K562 (cell line): ENCODE data around the gene LRRC74B. TPM values are rescaled to one million over a fixed set of nuclear protein-coding genes. Genes with fewer than 3 reads are reported as not detected.
A peak's percentile ranks its signal among the peaks of the same experiment; 100 is the strongest.

ENCODE experiments used
- AFF4 ChIP-seq: sonication (generic); formaldehyde crosslinking; IDR thresholded peaks from 2 replicates; pipeline ENCODE4 v1.8.0; 2023; ENCODE audit warnings: mild to moderate bottlenecking, missing genetic modification reagents
- ELF2 ChIP-seq: fragments of 250-450 bp; sonication (Bioruptor Pico); IDR thresholded peaks from 2 replicates; pipeline ENCODE4 v1.5.0; 2021; ENCODE audit warnings: mild to moderate bottlenecking
- HINFP ChIP-seq: fragments of 450-650 bp; conservative IDR thresholded peaks from 2 replicates; pipeline ENCODE4 v1.6.1; 2016; ENCODE audit warnings: missing genetic modification characterization, low read depth, mild to moderate bottlenecking, control low read depth, missing compliant biosample characterization
- IRF9 ChIP-seq: fragments of 450-650 bp; IDR thresholded peaks from 2 replicates; pipeline ENCODE4 v1.6.1; 2016; ENCODE audit warnings: missing biosample characterization, missing genetic modification characterization
- LEF1 ChIP-seq: fragments of 450-650 bp; IDR thresholded peaks from 2 replicates; pipeline ENCODE4 v1.6.1; 2016; ENCODE audit warnings: mild to moderate bottlenecking
- MLLT1 ChIP-seq, 2 experiments: fragments of 450-650 bp; IDR thresholded peaks; 2 replicates each; pipeline ENCODE4 v1.6.1; 2016
- POLR2G ChIP-seq: fragments of 200-400 bp; formaldehyde crosslinking; IDR thresholded peaks from 2 replicates; pipeline ENCODE4 v1.6.1; 2017; ENCODE audit warnings: low read depth, mild to moderate bottlenecking, antibody characterized with exemption, low read length, moderate library complexity
- TCF3 ChIP-seq: sonication (generic); formaldehyde crosslinking; IDR thresholded peaks from 2 replicates; pipeline ENCODE4 v1.4.0; 2020; ENCODE audit warnings: mild to moderate bottlenecking, missing genetic modification reagents
- THAP12 ChIP-seq: fragments of 250-450 bp; sonication (Bioruptor Pico); IDR thresholded peaks from 2 replicates; pipeline ENCODE4 v1.9.0; 2021; ENCODE audit warnings: mild to moderate bottlenecking, inconsistent platforms
- ZFP30 ChIP-seq: fragments of 250-450 bp; sonication (Bioruptor Pico); IDR thresholded peaks from 2 replicates; pipeline ENCODE4 v1.8.0; 2022; ENCODE audit warnings: moderate library complexity, mild to moderate bottlenecking, inconsistent platforms, borderline replicate concordance
- ZNF133 ChIP-seq: fragments of 250-450 bp; sonication (Bioruptor Pico); IDR thresholded peaks from 2 replicates; pipeline ENCODE4 v1.4.0; 2020; ENCODE audit warnings: mild to moderate bottlenecking
- ZNF311 ChIP-seq: fragments of 250-450 bp; sonication (Bioruptor Pico); IDR thresholded peaks from 2 replicates; pipeline ENCODE4 v1.4.0; 2020; ENCODE audit warnings: mild to moderate bottlenecking, moderate library complexity
- polyA plus RNA-seq, 8 experiments: library from polyadenylated mRNA; depleted of rRNA in 4 of 8; stranded (reverse) in 5 of 8; unstranded in 3 of 8; fragments of >200 nt; fragmentation: Nextera tagmentation in 2 of 8; fragmentation: Illumina TruSeq in 1 of 8; extraction: Ambion mirVana in 2 of 8; extraction: Trizol in 1 of 8; gene quantifications; 2 replicates each; pipeline versions ENCODE4 v1.2.1 to v1.2.3, GENCODE V29; 2011 to 2014; ENCODE audit warnings: inconsistent platforms in 1 of 8, missing spikeins in 1 of 8
- total RNA-seq, 7 experiments: library from RNA; depleted of rRNA in 6 of 7; stranded (reverse); fragments of >200 nt in 6 of 7; fragmentation: Illumina TruSeq in 2 of 7; extraction: Trizol in 2 of 7; gene quantifications; 2 replicates each; pipeline versions ENCODE4 v1.2.1 to v1.2.3, GENCODE V29; 2011 to 2021; ENCODE audit warnings: low replicate concordance in 1 of 7

The LRRC74B gene
- total and polyA plus RNA-seq, 9 of the 15 experiments (the other 6 are each of a cell fraction or from before 2014, with no cell fraction given) = not detected

GRCh38 chr22:21104126-21104691, 58.5 kb downstream of the LRRC74B start (continued):
- TF ChIP-seq THAP12 (CRISPR knock-in tag) (peak; percentile 63; the same call in 1 of the 2 replicates), TCF3 (no peak), ZFP30 (CRISPR knock-in tag) (no peak), POLR2G (no peak), IRF9 (no peak), LEF1 (no peak), AFF4 (CRISPR knock-in tag) (no peak), ZNF311 (CRISPR knock-in tag) (no peak), MLLT1 (IDR thresholded peaks at IDR 0.05) (no peak), ELF2 (CRISPR knock-in tag) (0 out of 2 replicates have a peak, but pooled peaks have one; percentile 68), ZNF133 (CRISPR knock-in tag) (no peak), HINFP (tag) (no peak)
